HG03432 (cell line): ENCODE measurements around the gene PRAMEF5.
"Not testable (repeated sequence)": the region's sequence is repeated elsewhere in the genome, so short reads cannot be mapped to it uniquely, and the experiment has no call there.

Source experiments
- ATAC-seq: cut with Tn5 transposase; IDR thresholded peaks from one replicate; pipeline ENCODE4 v1.9.1; 2021; ENCODE audit warnings: mild to moderate bottlenecking, moderate library complexity; ENCODE audit not compliant: unreplicated experiment

Gene PRAMEF5

GRCh38 chr1:13265124-13265523, 11.1 kb downstream of the PRAMEF5 start:
- ATAC-seq: not testable (repeated sequence)

- ATAC-seq: not testable (repeated sequence)
These were observed 23.0 kb downstream of the PRAMEF5 start for GRCh38 chr1:13277016-13277415.

GRCh38 chr1:13279617-13280016, 25.6 kb downstream of the PRAMEF5 start:
- ATAC-seq: not testable (repeated sequence)

GRCh38 chr1:13285037-13285436, 31.0 kb downstream of the PRAMEF5 start, which contains the start of gene PRAMEF8:
Gene PRAMEF8 (minus strand): TSS chr1:13285137. CDS start chr1:13284091, 1,046 bp downstream.
- not testable (repeated sequence) for ATAC-seq

- not testable (repeated sequence) for ATAC-seq
These were observed 35.0 kb downstream of the PRAMEF5 start for GRCh38 chr1:13289030-13289429.

- not testable (repeated sequence) for ATAC-seq
These were observed 43.4 kb downstream of the PRAMEF5 start for GRCh38 chr1:13297216-13297931.

- ATAC-seq: not testable (repeated sequence)
These were observed 44.7 kb downstream of the PRAMEF5 start for GRCh38 chr1:13298699-13299098.

GRCh38 chr1:13302197-13302596, 48.2 kb downstream of the PRAMEF5 start:
- not testable (repeated sequence) for ATAC-seq

GRCh38 chr1:13303239-13303638, 49.2 kb downstream of the PRAMEF5 start, which contains the start of gene PRAMEF33:
Gene PRAMEF33 (plus strand): TSS chr1:13303539. CDS start chr1:13305955, 2,416 bp downstream.
- not testable (repeated sequence) for ATAC-seq
